ENCODE measurements around the gene SLC9A9. TPM values are rescaled to one million over a fixed set of nuclear protein-coding genes. Genes with fewer than 3 reads are reported as not detected.

The SLC9A9 gene
- total RNA-seq, 2 donors from 2014 or later = 4.3 to 5.2 TPM

- Mint-ChIP-seq H3K4me1 (ENCODE audit: low read depth) (peaks cover 46% of the 10 kb centered on the region), H3K27me3 (ENCODE audit: low read depth) (no peaks in the 10 kb centered on the region), H3K9me3 (no peaks in the 10 kb centered on the region), H3K27ac (peak overlapping the region; percentile 36), H3K4me3 (peak overlapping the region in 1 of 2 donors; percentile 64), H3K36me3 (ENCODE audit: insufficient read depth in 2 of 2) (peaks cover 0 to 2% of the 10 kb centered on the region in 2 donors)
- peak; percentile 58 to 59 for ATAC-seq (replicated peaks in 1 of 2)
- no peak for DNase-seq
Measured at GRCh38 chr3:143832433-143832832, 15.8 kb downstream of the SLC9A9 start.

DNA sequence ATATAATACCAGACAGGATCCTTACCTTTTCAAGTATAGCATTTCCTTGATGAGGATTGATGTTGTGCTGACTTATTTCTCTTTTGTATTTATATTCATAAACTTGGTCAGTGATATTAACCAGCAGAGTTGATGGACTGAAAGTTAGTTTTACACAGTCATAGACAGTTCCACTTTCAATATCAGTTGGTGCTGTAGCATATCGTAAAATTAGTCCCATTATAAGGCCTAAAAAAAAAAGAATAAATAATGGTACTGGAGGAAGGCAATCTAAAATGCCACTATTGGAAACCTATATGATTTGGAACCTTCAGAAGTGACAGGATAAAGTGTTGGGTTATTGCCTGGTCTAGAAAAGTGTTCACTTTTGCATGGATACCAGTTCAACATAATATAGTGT, 16.3 kb downstream of the SLC9A9 start:
- ATAC-seq (replicated peaks in 1 of 2) (peak; percentile 27 to 29), DNase-seq (no peak)
- Mint-ChIP-seq H3K9me3 (no peaks in the 10 kb centered on the region), H3K27ac (no peak overlapping the region), H3K27me3 (ENCODE audit: low read depth) (no peaks in the 10 kb centered on the region), H3K4me1 (ENCODE audit: low read depth) (peaks cover 46% of the 10 kb centered on the region), H3K36me3 (ENCODE audit: insufficient read depth in 2 of 2) (peaks cover 0 to 2% of the 10 kb centered on the region in 2 donors), H3K4me3 (peak overlapping the region in 1 of 2 donors; percentile 23)

DNA sequence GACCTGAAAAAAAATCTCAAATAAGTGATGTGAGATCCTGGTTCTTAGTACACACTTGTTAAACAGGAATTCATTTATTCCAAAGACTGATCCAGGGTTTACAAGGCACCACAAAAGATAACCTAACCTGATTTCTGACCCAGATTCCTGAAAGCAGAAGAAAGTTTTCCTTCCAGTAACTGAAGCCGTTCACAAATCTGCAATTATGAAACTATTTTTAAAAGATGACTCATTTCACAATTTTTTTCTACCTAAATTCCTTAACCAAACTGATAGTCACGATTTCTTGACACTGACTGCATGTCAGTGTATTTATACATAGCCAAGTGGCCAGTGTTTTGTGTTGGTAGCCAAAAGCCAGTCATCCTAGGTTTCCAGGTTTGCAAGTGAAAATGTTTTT, 17.1 kb downstream of the SLC9A9 start:
- ATAC-seq (replicated peaks in 1 of 2) (peak; percentile 14 to 43), DNase-seq (no peak)
- H3K36me3 Mint-ChIP-seq (ENCODE audit: insufficient read depth in 2 of 2) = peaks cover 0 to 2% of the 10 kb centered on the region in 2 donors
- H3K27me3 Mint-ChIP-seq (ENCODE audit: low read depth) = no peaks in the 10 kb centered on the region
- H3K4me3 Mint-ChIP-seq = no peak overlapping the region
- peaks cover 0 to 6% of the 10 kb centered on the region in 2 donors for H3K9me3 Mint-ChIP-seq
- no peak overlapping the region for H3K27ac Mint-ChIP-seq
- peaks cover 52% of the 10 kb centered on the region for H3K4me1 Mint-ChIP-seq (ENCODE audit: low read depth)

GRCh38 chr3:143830786-143831185, 17.5 kb downstream of the SLC9A9 start:
- no peaks in the 10 kb centered on the region for H3K27me3 Mint-ChIP-seq (ENCODE audit: low read depth)
- H3K27ac Mint-ChIP-seq = no peak overlapping the region
- peaks cover 0 to 6% of the 10 kb centered on the region in 2 donors for H3K9me3 Mint-ChIP-seq
- peaks cover 53% of the 10 kb centered on the region for H3K4me1 Mint-ChIP-seq (ENCODE audit: low read depth)
- ATAC-seq (replicated peaks in 1 of 2) (no peak), DNase-seq (no peak)
- no peak overlapping the region for H3K4me3 Mint-ChIP-seq
- peaks cover 0 to 2% of the 10 kb centered on the region in 2 donors for H3K36me3 Mint-ChIP-seq (ENCODE audit: insufficient read depth in 2 of 2)

- Mint-ChIP-seq H3K9me3 (peaks cover 0 to 6% of the 10 kb centered on the region in 2 donors), H3K4me3 (peak overlapping the region in 1 of 2 donors; percentile 49), H3K27ac (peak overlapping the region; percentile 92), H3K36me3 (ENCODE audit: insufficient read depth in 2 of 2) (peaks cover under 1 to 1% of the 10 kb centered on the region in 2 donors), H3K27me3 (ENCODE audit: low read depth) (no peaks in the 10 kb centered on the region), H3K4me1 (ENCODE audit: low read depth) (peaks cover 53% of the 10 kb centered on the region)
- no peak for DNase-seq
- no peak for ATAC-seq (replicated peaks in 1 of 2)
Measured at GRCh38 chr3:143830063-143830462, 18.2 kb downstream of the SLC9A9 start.

DNA sequence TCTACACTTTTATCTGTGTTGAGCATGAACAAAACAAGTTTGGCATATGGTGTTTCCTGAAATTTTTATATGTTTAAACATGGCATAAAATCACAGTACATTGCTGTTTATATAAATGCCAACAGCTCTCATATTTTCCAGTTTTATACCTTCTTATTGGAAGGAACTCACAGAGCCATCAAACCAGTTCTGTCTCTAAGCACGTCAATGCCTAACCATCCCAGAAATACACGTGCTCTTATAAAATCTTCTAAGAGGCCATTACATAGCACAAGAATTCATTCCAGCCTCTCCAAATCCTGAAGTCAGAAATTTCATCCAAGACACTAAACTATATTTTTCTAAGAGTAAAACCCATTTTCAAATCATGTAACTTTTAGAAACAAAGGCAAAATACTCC, 20.8 kb downstream of the SLC9A9 start:
- DNase-seq (no peak), ATAC-seq (replicated peaks in 1 of 2) (no peak)
- Mint-ChIP-seq H3K27me3 (ENCODE audit: low read depth) (no peaks in the 10 kb centered on the region), H3K36me3 (ENCODE audit: insufficient read depth in 2 of 2) (peaks cover 0 to 2% of the 10 kb centered on the region in 2 donors), H3K4me3 (no peak overlapping the region), H3K27ac (no peak overlapping the region), H3K9me3 (peaks cover 0 to 6% of the 10 kb centered on the region in 2 donors), H3K4me1 (ENCODE audit: low read depth) (peaks cover 52% of the 10 kb centered on the region)

GRCh38 chr3:143826296-143826695, 22.0 kb downstream of the SLC9A9 start:
- Mint-ChIP-seq H3K27ac (no peak overlapping the region), H3K27me3 (ENCODE audit: low read depth) (no peaks in the 10 kb centered on the region), H3K4me1 (ENCODE audit: low read depth) (peaks cover 41% of the 10 kb centered on the region), H3K9me3 (peaks cover 0 to 6% of the 10 kb centered on the region in 2 donors), H3K4me3 (peak overlapping the region in 1 of 2 donors; percentile 0), H3K36me3 (ENCODE audit: insufficient read depth in 2 of 2) (peaks cover 0 to 2% of the 10 kb centered on the region in 2 donors)
- ATAC-seq (replicated peaks in 1 of 2) = no peak
- DNase-seq = no peak

DNA sequence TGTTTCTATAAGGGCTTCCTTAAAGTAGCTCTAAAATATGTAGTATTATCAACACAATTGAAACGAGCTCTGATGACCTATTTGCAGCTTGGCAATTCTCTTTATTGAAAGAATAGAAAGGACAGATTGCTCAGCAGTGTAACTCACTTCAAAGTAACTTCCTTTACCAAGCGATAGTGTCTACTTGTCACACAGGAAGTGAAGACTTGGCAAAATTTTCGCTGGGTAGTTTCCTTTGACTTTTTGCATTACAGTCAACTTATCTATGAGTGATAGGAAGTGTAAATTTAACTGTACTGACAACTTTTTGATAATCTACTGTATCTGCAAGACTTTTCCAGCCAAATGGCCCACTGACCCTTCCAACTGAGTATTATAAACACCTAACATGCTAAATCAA, 22.8 kb downstream of the SLC9A9 start:
- DNase-seq (peak in 1 of 2 donors; percentile 18), ATAC-seq (replicated peaks in 1 of 2) (peak; percentile 66 to 85)
- H3K4me3 Mint-ChIP-seq = peak overlapping the region; percentile 16 to 53

GRCh38 chr3:143824735-143825385, 23.4 kb downstream of the SLC9A9 start:
- DNase-seq (no peak), ATAC-seq (replicated peaks in 1 of 2) (no peak)
- Mint-ChIP-seq H3K4me1 (ENCODE audit: low read depth) (peaks cover 32% of the 10 kb centered on the region), H3K36me3 (ENCODE audit: insufficient read depth in 2 of 2) (peaks cover 0 to 2% of the 10 kb centered on the region in 2 donors), H3K27me3 (ENCODE audit: low read depth) (no peaks in the 10 kb centered on the region), H3K27ac (peak overlapping the region; percentile 21), H3K4me3 (no peak overlapping the region), H3K9me3 (peaks cover 0 to 6% of the 10 kb centered on the region in 2 donors)

More for the DNA sequence above, 22.8 kb downstream of the SLC9A9 start:
- H3K4me1 Mint-ChIP-seq (ENCODE audit: low read depth) = peaks cover 38% of the 10 kb centered on the region
- H3K27ac Mint-ChIP-seq = peak overlapping the region; percentile 79
- H3K9me3 Mint-ChIP-seq = peaks cover 0 to 6% of the 10 kb centered on the region in 2 donors
- no peaks in the 10 kb centered on the region for H3K27me3 Mint-ChIP-seq (ENCODE audit: low read depth)
- peaks cover 0 to 2% of the 10 kb centered on the region in 2 donors for H3K36me3 Mint-ChIP-seq (ENCODE audit: insufficient read depth in 2 of 2)

DNA sequence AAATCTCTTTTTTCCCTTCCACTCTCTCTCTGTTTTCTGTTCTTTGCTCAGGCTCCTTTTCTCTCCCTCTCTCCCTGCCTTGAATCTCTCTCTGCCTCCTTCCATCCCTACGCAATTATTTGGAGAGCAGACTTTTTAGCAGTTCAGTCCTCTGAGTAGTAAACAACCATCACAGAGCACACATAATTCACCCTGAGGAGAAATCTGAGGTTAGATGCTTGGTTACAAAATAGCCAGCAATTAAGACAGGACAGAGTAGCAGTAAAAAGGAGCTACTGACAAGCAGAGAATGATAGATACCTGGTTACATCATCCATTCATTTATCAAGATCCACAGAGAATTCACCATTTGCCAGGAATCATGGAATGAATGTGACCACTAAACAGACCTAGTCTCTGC, 25.5 kb downstream of the SLC9A9 start:
- DNase-seq = no peak
- H3K27ac Mint-ChIP-seq = peak overlapping the region; percentile 15
- H3K9me3 Mint-ChIP-seq = peaks cover 0 to 6% of the 10 kb centered on the region in 2 donors
- ATAC-seq (replicated peaks in 1 of 2) = no peak
- H3K4me3 Mint-ChIP-seq = no peak overlapping the region
- no peaks in the 10 kb centered on the region for H3K27me3 Mint-ChIP-seq (ENCODE audit: low read depth)
- peaks cover 31% of the 10 kb centered on the region for H3K4me1 Mint-ChIP-seq (ENCODE audit: low read depth)
- peaks cover 0 to 2% of the 10 kb centered on the region in 2 donors for H3K36me3 Mint-ChIP-seq (ENCODE audit: insufficient read depth in 2 of 2)

DNA sequence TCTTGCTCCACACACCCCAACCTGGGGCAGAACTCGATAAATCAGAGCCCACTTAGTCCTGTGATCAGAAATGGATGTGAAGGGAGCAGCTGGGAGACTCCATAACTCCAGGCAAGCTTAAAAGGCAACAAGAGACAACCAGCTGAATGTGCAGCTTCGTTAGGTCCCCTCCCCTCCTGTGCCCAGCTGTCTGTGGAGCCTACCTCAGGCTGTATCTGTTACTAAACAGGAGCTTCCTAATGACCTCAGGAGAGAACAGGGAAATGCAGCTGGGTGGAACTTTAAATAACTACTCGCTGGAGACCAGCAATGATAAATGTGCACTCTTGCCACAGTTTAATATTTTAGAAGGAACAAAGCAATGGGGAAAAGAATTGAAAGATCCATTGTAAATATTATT, 25.9 kb downstream of the SLC9A9 start:
- no peak overlapping the region for H3K4me3 Mint-ChIP-seq
- peak overlapping the region; percentile 15 for H3K27ac Mint-ChIP-seq
- peaks cover 0 to 6% of the 10 kb centered on the region in 2 donors for H3K9me3 Mint-ChIP-seq
- no peaks in the 10 kb centered on the region for H3K27me3 Mint-ChIP-seq (ENCODE audit: low read depth)
- peaks cover 31% of the 10 kb centered on the region for H3K4me1 Mint-ChIP-seq (ENCODE audit: low read depth)
- ATAC-seq (replicated peaks in 1 of 2) (no peak), DNase-seq (no peak)
- H3K36me3 Mint-ChIP-seq (ENCODE audit: insufficient read depth in 2 of 2) = peaks cover 0 to 4% of the 10 kb centered on the region in 2 donors

DNA sequence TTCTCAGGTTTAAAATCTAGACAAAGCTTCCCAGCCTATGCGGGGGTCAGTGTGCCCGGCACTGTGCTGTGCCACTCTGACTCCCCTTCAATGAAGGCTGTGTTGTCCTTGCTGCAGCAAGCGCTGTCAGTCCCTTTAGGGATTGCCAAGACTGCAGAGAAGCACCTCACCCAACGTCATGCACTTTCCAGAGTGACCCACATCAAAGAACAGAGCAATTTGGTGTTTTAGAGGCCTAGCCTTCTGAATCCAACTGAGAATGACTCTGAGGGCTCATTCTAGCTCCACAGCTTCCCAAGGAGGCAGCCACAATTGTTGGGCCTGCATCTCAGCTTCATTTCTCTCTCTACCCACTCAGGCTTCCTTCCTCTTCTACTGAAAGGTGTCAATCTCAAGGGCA, 26.4 kb downstream of the SLC9A9 start:
- H3K4me1 Mint-ChIP-seq (ENCODE audit: low read depth) = peaks cover 31% of the 10 kb centered on the region
- H3K9me3 Mint-ChIP-seq = peaks cover 0 to 6% of the 10 kb centered on the region in 2 donors
- ATAC-seq (replicated peaks in 1 of 2) (peak in 1 of 2 donors; percentile 31), DNase-seq (no peak)
- H3K36me3 Mint-ChIP-seq (ENCODE audit: insufficient read depth in 2 of 2) = peaks cover 0 to 4% of the 10 kb centered on the region in 2 donors
- H3K27me3 Mint-ChIP-seq (ENCODE audit: low read depth) = no peaks in the 10 kb centered on the region
- H3K27ac Mint-ChIP-seq = no peak overlapping the region
- no peak overlapping the region for H3K4me3 Mint-ChIP-seq

GRCh38 chr3:143820466-143821221, 27.6 kb downstream of the SLC9A9 start:
- no peaks in the 10 kb centered on the region for H3K27me3 Mint-ChIP-seq (ENCODE audit: low read depth)
- DNase-seq (no peak), ATAC-seq (replicated peaks in 1 of 2) (no peak)
- H3K36me3 Mint-ChIP-seq (ENCODE audit: insufficient read depth in 2 of 2) = peaks cover 0 to 4% of the 10 kb centered on the region in 2 donors
- H3K4me3 Mint-ChIP-seq = no peak overlapping the region
- peaks cover 19% of the 10 kb centered on the region for H3K4me1 Mint-ChIP-seq (ENCODE audit: low read depth)
- no peak overlapping the region for H3K27ac Mint-ChIP-seq
- no peaks in the 10 kb centered on the region for H3K9me3 Mint-ChIP-seq
